OCI-LY3 (cell line): Measurements from ENCODE around the gene DENND5A.

ENCODE experiments used
- CTCF ChIP-seq: fragments of 200-600, 300-600 bp; sonication (generic); IDR thresholded peaks from 2 replicates; pipeline ENCODE4 v1.5.1; 2014; ENCODE audit warnings: antibody characterized with exemption, low read length, low read depth
- EZH2phosphoT487 ChIP-seq: fragments of 200-600 bp; shearing (Covaris generic); IDR thresholded peaks from 2 replicates; pipeline ENCODE4 v1.6.1; 2018; ENCODE audit warnings: antibody characterized with exemption, mixed run types, low read depth

- TF ChIP-seq CTCF (no peak), EZH2phosphoT487 (no peak)
Measured at GRCh38 chr11:9184516-9184915, 80.6 kb downstream of the DENND5A start.
